ENCODE data around the gene TNRC18.

TNRC18 gene

GRCh38 chr7:5354460-5355232 is 69.0 kb downstream of the TNRC18 start:
- Histone ChIP-seq H3K27ac (ENCODE audit: low read depth, low read length) (peak overlapping the region; percentile 86), H3K9me3 (ENCODE audit: control insufficient read depth in 5 of 5, low read length in 5 of 5) (no peaks in the 10 kb centered on the region), H3K9ac (ENCODE audit: low read length in 5 of 5) (peak overlapping the region in 2 of 5 donors; percentile 41 to 44), H3K36me3 (ENCODE audit: control insufficient read depth in 5 of 5, insufficient read depth in 5 of 5, low read length in 5 of 5) (peaks cover 3 to 88% (median 67%) of the 10 kb centered on the region in 5 donors), H3K4me3 (ENCODE audit: low read depth in 1 of 5, low read length in 5 of 5) (peak overlapping the region in 1 of 5 donors; percentile 52), H3K4me1 (ENCODE audit: control insufficient read depth in 5 of 5, insufficient read depth in 5 of 5, low read length in 5 of 5) (peaks cover 5 to 30% (median 19%) of the 10 kb centered on the region in 5 donors), H3K27me3 (ENCODE audit: control insufficient read depth in 5 of 5, insufficient read depth in 4 of 5, low read length in 5 of 5) (no peaks in the 10 kb centered on the region)

GRCh38 chr7:5352440-5353010 is 71.1 kb downstream of the TNRC18 start:
- Histone ChIP-seq H3K4me3 (ENCODE audit: low read depth in 1 of 5, low read length in 5 of 5) (no peak overlapping the region), H3K9ac (ENCODE audit: low read length in 5 of 5) (no peak overlapping the region), H3K9me3 (ENCODE audit: control insufficient read depth in 5 of 5, low read length in 5 of 5) (no peaks in the 10 kb centered on the region), H3K27ac (ENCODE audit: low read depth, low read length) (no peak overlapping the region), H3K27me3 (ENCODE audit: control insufficient read depth in 5 of 5, insufficient read depth in 4 of 5, low read length in 5 of 5) (no peaks in the 10 kb centered on the region), H3K36me3 (ENCODE audit: control insufficient read depth in 5 of 5, insufficient read depth in 5 of 5, low read length in 5 of 5) (peaks cover 0 to 83% (median 52%) of the 10 kb centered on the region in 5 donors), H3K4me1 (ENCODE audit: control insufficient read depth in 5 of 5, insufficient read depth in 5 of 5, low read length in 5 of 5) (peaks cover 3 to 36% (median 27%) of the 10 kb centered on the region in 5 donors)

GRCh38 chr7:5351507-5352265 is 71.9 kb downstream of the TNRC18 start:
- Histone ChIP-seq H3K27ac (ENCODE audit: low read depth, low read length) (no peak overlapping the region), H3K9me3 (ENCODE audit: control insufficient read depth in 5 of 5, low read length in 5 of 5) (no peaks in the 10 kb centered on the region), H3K27me3 (ENCODE audit: control insufficient read depth in 5 of 5, insufficient read depth in 4 of 5, low read length in 5 of 5) (no peaks in the 10 kb centered on the region), H3K4me1 (ENCODE audit: control insufficient read depth in 5 of 5, insufficient read depth in 5 of 5, low read length in 5 of 5) (peaks cover 3 to 36% (median 27%) of the 10 kb centered on the region in 5 donors), H3K9ac (ENCODE audit: low read length in 5 of 5) (no peak overlapping the region), H3K36me3 (ENCODE audit: control insufficient read depth in 5 of 5, insufficient read depth in 5 of 5, low read length in 5 of 5) (peaks cover 0 to 76% (median 45%) of the 10 kb centered on the region in 5 donors), H3K4me3 (ENCODE audit: low read depth in 1 of 5, low read length in 5 of 5) (no peak overlapping the region)

GRCh38 chr7:5350600-5351385 is 72.8 kb downstream of the TNRC18 start:
- Histone ChIP-seq H3K27ac (ENCODE audit: low read depth, low read length) (no peak overlapping the region), H3K9ac (ENCODE audit: low read length in 5 of 5) (peak overlapping the region in 1 of 5 donors; percentile 30), H3K4me1 (ENCODE audit: control insufficient read depth in 5 of 5, insufficient read depth in 5 of 5, low read length in 5 of 5) (peaks cover 3 to 36% (median 27%) of the 10 kb centered on the region in 5 donors), H3K27me3 (ENCODE audit: control insufficient read depth in 5 of 5, insufficient read depth in 4 of 5, low read length in 5 of 5) (no peaks in the 10 kb centered on the region), H3K4me3 (ENCODE audit: low read depth in 1 of 5, low read length in 5 of 5) (no peak overlapping the region), H3K36me3 (ENCODE audit: control insufficient read depth in 5 of 5, insufficient read depth in 5 of 5, low read length in 5 of 5) (peaks cover 0 to 74% (median 42%) of the 10 kb centered on the region in 5 donors), H3K9me3 (ENCODE audit: control insufficient read depth in 5 of 5, low read length in 5 of 5) (no peaks in the 10 kb centered on the region)

- H3K4me1 ChIP-seq (ENCODE audit: control insufficient read depth in 5 of 5, insufficient read depth in 5 of 5, low read length in 5 of 5), result peaks cover 3 to 34% (median 25%) of the 10 kb centered on the region in 5 donors
- H3K9ac ChIP-seq (ENCODE audit: low read length in 5 of 5), result no peak overlapping the region
- H3K36me3 ChIP-seq (ENCODE audit: control insufficient read depth in 5 of 5, insufficient read depth in 5 of 5, low read length in 5 of 5), result peaks cover 0 to 75% (median 41%) of the 10 kb centered on the region in 5 donors
- H3K27ac ChIP-seq (ENCODE audit: low read depth, low read length), result no peak overlapping the region
- H3K9me3 ChIP-seq (ENCODE audit: control insufficient read depth in 5 of 5, low read length in 5 of 5), result no peaks in the 10 kb centered on the region
- no peaks in the 10 kb centered on the region for H3K27me3 ChIP-seq (ENCODE audit: control insufficient read depth in 5 of 5, insufficient read depth in 4 of 5, low read length in 5 of 5)
- H3K4me3 ChIP-seq (ENCODE audit: low read depth in 1 of 5, low read length in 5 of 5), result no peak overlapping the region
These were observed 73.5 kb downstream of the TNRC18 start for GRCh38 chr7:5350174-5350463.

GRCh38 chr7:5349437-5350173 is 74.0 kb downstream of the TNRC18 start:
- Histone ChIP-seq H3K4me1 (ENCODE audit: control insufficient read depth in 5 of 5, insufficient read depth in 5 of 5, low read length in 5 of 5) (peaks cover 3 to 28% (median 20%) of the 10 kb centered on the region in 5 donors), H3K36me3 (ENCODE audit: control insufficient read depth in 5 of 5, insufficient read depth in 5 of 5, low read length in 5 of 5) (peaks cover 0 to 77% (median 43%) of the 10 kb centered on the region in 5 donors), H3K9ac (ENCODE audit: low read length in 5 of 5) (peak overlapping the region in 1 of 5 donors; percentile 35), H3K4me3 (ENCODE audit: low read depth in 1 of 5, low read length in 5 of 5) (no peak overlapping the region), H3K27me3 (ENCODE audit: control insufficient read depth in 5 of 5, insufficient read depth in 4 of 5, low read length in 5 of 5) (no peaks in the 10 kb centered on the region), H3K27ac (ENCODE audit: low read depth, low read length) (no peak overlapping the region), H3K9me3 (ENCODE audit: control insufficient read depth in 5 of 5, low read length in 5 of 5) (peaks cover 0 to 3% (median 2%) of the 10 kb centered on the region in 5 donors)

GRCh38 chr7:5349005-5349380 is 74.6 kb downstream of the TNRC18 start:
- H3K4me3 ChIP-seq (ENCODE audit: low read depth in 1 of 5, low read length in 5 of 5), result no peak overlapping the region
- no peaks in the 10 kb centered on the region for H3K27me3 ChIP-seq (ENCODE audit: control insufficient read depth in 5 of 5, insufficient read depth in 4 of 5, low read length in 5 of 5)
- peaks cover 0 to 23% (median 14%) of the 10 kb centered on the region in 5 donors for H3K4me1 ChIP-seq (ENCODE audit: control insufficient read depth in 5 of 5, insufficient read depth in 5 of 5, low read length in 5 of 5)
- H3K36me3 ChIP-seq (ENCODE audit: control insufficient read depth in 5 of 5, insufficient read depth in 5 of 5, low read length in 5 of 5), result peaks cover 0 to 83% (median 49%) of the 10 kb centered on the region in 5 donors
- peak overlapping the region in 1 of 5 donors; percentile 25 for H3K9ac ChIP-seq (ENCODE audit: low read length in 5 of 5)
- H3K27ac ChIP-seq (ENCODE audit: low read depth, low read length), result peak overlapping the region; percentile 76
- peaks cover 0 to 9% (median 7%) of the 10 kb centered on the region in 5 donors for H3K9me3 ChIP-seq (ENCODE audit: control insufficient read depth in 5 of 5, low read length in 5 of 5)

GRCh38 chr7:5348134-5349004 is 75.3 kb downstream of the TNRC18 start:
- peaks cover 0 to 17% (median 14%) of the 10 kb centered on the region in 5 donors for H3K4me1 ChIP-seq (ENCODE audit: control insufficient read depth in 5 of 5, insufficient read depth in 5 of 5, low read length in 5 of 5)
- H3K9ac ChIP-seq (ENCODE audit: low read length in 5 of 5), result peak overlapping the region in 1 of 5 donors; percentile 59
- peaks cover 0 to 15% (median 11%) of the 10 kb centered on the region in 5 donors for H3K9me3 ChIP-seq (ENCODE audit: control insufficient read depth in 5 of 5, low read length in 5 of 5)
- H3K4me3 ChIP-seq (ENCODE audit: low read depth in 1 of 5, low read length in 5 of 5), result peak overlapping the region in 2 of 5 donors; percentile 13 to 22
- H3K36me3 ChIP-seq (ENCODE audit: control insufficient read depth in 5 of 5, insufficient read depth in 5 of 5, low read length in 5 of 5), result peaks cover 4 to 84% (median 56%) of the 10 kb centered on the region in 5 donors
- H3K27ac ChIP-seq (ENCODE audit: low read depth, low read length), result peak overlapping the region; percentile 76
- H3K27me3 ChIP-seq (ENCODE audit: control insufficient read depth in 5 of 5, insufficient read depth in 4 of 5, low read length in 5 of 5), result no peaks in the 10 kb centered on the region
